Endothelial cell of umbilical vein (primary cell): ENCODE measurements around the gene APRT. TPM values are rescaled to one million over a fixed set of nuclear protein-coding genes. Genes with fewer than 3 reads are reported as not detected.
A peak's percentile ranks its signal among the peaks of the same experiment; 100 is the strongest.

Experiments
- BruUV-seq: library from RNA; stranded (reverse); fragments of 400-500 nt; replicated peaks from 2 replicates; lab custom pipeline; 2021; lab: Mats Ljungman, UMichigan
- CTCF ChIA-PET: fragments of 300-600, 350-600 bp; sonication (Branson Sonifier 250); formaldehyde crosslinking; loops from one replicate; lab custom pipeline; 2021; ENCODE audit warnings: antibody characterized with exemption, inconsistent platforms; lab: Charles Lee
- POLR2A ChIA-PET: fragments of 300-600, 350-600 bp; sonication (Branson Sonifier 250); formaldehyde crosslinking; loops from one replicate; lab custom pipeline; 2021; ENCODE audit warnings: antibody characterized with exemption, inconsistent platforms; lab: Charles Lee
- DNase-seq: peaks from one replicate; pipeline ENCODE4 v3.0.0-alpha.2; 2011; ENCODE audit warnings: low read depth, low spot score
- FAIRE-seq: peaks from 2 replicates; lab custom pipeline; 2011; peaks lifted over from hg19 to GRCh38; lab: Jason Lieb, UNC
- H2AFZ ChIP-seq: 2 replicates; pipeline ENCODE4 v1.6.0; 2012; ENCODE audit warnings: low read depth, low read length, control low read depth, inconsistent platforms
- H3K27ac ChIP-seq: 2 replicates; pipeline ENCODE4 v1.5.1; 2011; ENCODE audit warnings: low read depth, mild to moderate bottlenecking, control low read depth, low read length, moderate library complexity; ENCODE audit not compliant: insufficient read depth
- H3K27me3 ChIP-seq, 2 experiments: 2 replicates each; pipeline versions ENCODE4 v1.6.0 to v1.6.1; 2011; ENCODE audit warnings: low read length in 2 of 2, mixed read lengths in 1 of 2; ENCODE audit not compliant: control insufficient read depth in 2 of 2, insufficient read depth in 2 of 2
- H3K36me3 ChIP-seq, 2 experiments: 2 replicates in 1 of 2; 3 replicates in 1 of 2; pipeline ENCODE4 v1.5.1; 2011; ENCODE audit warnings: low read length in 2 of 2, mild to moderate bottlenecking in 1 of 2, moderate library complexity in 1 of 2; ENCODE audit not compliant: control insufficient read depth in 2 of 2, insufficient read depth in 2 of 2; ENCODE audit errors: extremely low read depth in 1 of 2
- H3K4me1 ChIP-seq: 3 replicates; pipeline ENCODE4 v1.5.1; 2011; ENCODE audit warnings: mild to moderate bottlenecking, low read length; ENCODE audit not compliant: control insufficient read depth, insufficient read depth; ENCODE audit errors: extremely low read depth
- H3K4me2 ChIP-seq: 2 replicates; pipeline ENCODE4 v1.6.1; 2011; ENCODE audit warnings: low read length, control low read depth, mixed read lengths; ENCODE audit not compliant: insufficient read depth
- H3K4me3 ChIP-seq, 3 experiments: fragments of 200-600 bp in 1 of 3; sonication (generic), shearing (Covaris generic) in 1 of 3; replicated peaks in 1 of 3; 2 replicates each; pipeline ENCODE4 v1.5.1; 2011 to 2016; ENCODE audit warnings: control low read depth in 3 of 3, low read length in 3 of 3, mild to moderate bottlenecking in 2 of 3, inconsistent platforms in 1 of 3, low read depth in 1 of 3, moderate library complexity in 1 of 3; ENCODE audit not compliant: insufficient read depth in 1 of 3
- H3K79me2 ChIP-seq: 2 replicates; pipeline ENCODE4 v1.6.0; 2012; ENCODE audit warnings: low read length, inconsistent platforms; ENCODE audit not compliant: control insufficient read depth, insufficient read depth
- H3K9ac ChIP-seq: replicated peaks from 2 replicates; pipeline ENCODE3; 2011; ENCODE audit warnings: low read length, control low read depth; ENCODE audit not compliant: insufficient read depth; ENCODE audit errors: extremely low read depth
- H3K9me1 ChIP-seq: replicated peaks from 3 replicates; pipeline ENCODE4 v1.6.0; 2011; ENCODE audit warnings: mild to moderate bottlenecking, low read length; ENCODE audit not compliant: control insufficient read depth, insufficient read depth; ENCODE audit errors: extremely low read depth
- H3K9me3 ChIP-seq: replicated peaks from 2 replicates; pipeline ENCODE4 v1.5.1; 2012; ENCODE audit warnings: low read length, inconsistent platforms; ENCODE audit not compliant: control insufficient read depth, insufficient read depth
- H4K20me1 ChIP-seq: replicated peaks from 2 replicates; pipeline ENCODE3; 2011; ENCODE audit warnings: mild to moderate bottlenecking, low read length; ENCODE audit not compliant: control insufficient read depth, insufficient read depth; ENCODE audit errors: extremely low read depth
- CTCF ChIP-seq, 2 donors: IDR thresholded peaks; 1 replicate in 1 of 2; 2 replicates in 1 of 2; pipeline ENCODE4 v1.5.1; 2011; ENCODE audit warnings: low read length in 2 of 2, mild to moderate bottlenecking in 2 of 2, moderate library complexity in 2 of 2, control low read depth in 1 of 2, inconsistent platforms in 1 of 2, low read depth in 1 of 2; ENCODE audit not compliant: insufficient read depth in 1 of 2; ENCODE audit errors: extremely low read depth in 1 of 2
- EZH2 ChIP-seq: IDR thresholded peaks from 2 replicates; pipeline ENCODE4 v1.6.1; 2012; ENCODE audit warnings: borderline replicate concordance, low read depth, mild to moderate bottlenecking, moderate library complexity, low read length, inconsistent platforms; ENCODE audit not compliant: severe bottlenecking
- FOS ChIP-seq: IDR thresholded peaks from 2 replicates; pipeline ENCODE4 v1.6.1; 2011; ENCODE audit warnings: mild to moderate bottlenecking, low read length, moderate library complexity, borderline replicate concordance; ENCODE audit not compliant: insufficient read depth
- GATA2 ChIP-seq: IDR thresholded peaks from 2 replicates; pipeline ENCODE4 v1.7.0; 2011; ENCODE audit warnings: low read depth, mild to moderate bottlenecking, moderate library complexity, mixed read lengths, low read length; ENCODE audit not compliant: insufficient read length, insufficient read depth
- JUN ChIP-seq: IDR thresholded peaks from 2 replicates; pipeline ENCODE4 v1.6.1; 2011; ENCODE audit warnings: borderline replicate concordance, low read depth; ENCODE audit not compliant: insufficient read length, insufficient read depth
- MAX ChIP-seq: IDR thresholded peaks from 2 replicates; pipeline ENCODE4 v1.6.1; 2011; ENCODE audit not compliant: insufficient read depth, insufficient read length
- MYC ChIP-seq: IDR thresholded peaks from one replicate; pipeline ENCODE4 v1.6.1; 2011; ENCODE audit warnings: mild to moderate bottlenecking, low read depth, low read length
- POLR2A ChIP-seq: IDR thresholded peaks from 2 replicates; pipeline ENCODE4 v1.6.1; 2012; ENCODE audit warnings: low read depth, mild to moderate bottlenecking, control low read depth, low read length
- POLR2AphosphoS5 ChIP-seq: IDR thresholded peaks from 2 replicates; pipeline ENCODE4 v1.6.1; 2012; ENCODE audit warnings: low read depth, mild to moderate bottlenecking, control low read depth, low read length, moderate library complexity; ENCODE audit not compliant: insufficient read depth
- dilution Hi-C: fragments of 300-500 bp; cut with MboI; formaldehyde crosslinking; loops from one replicate; pipeline ENCODE4 v1.15.0; 2019; ENCODE audit warnings: low sequenced_read_pairs; ENCODE audit not compliant: extremely low pct_ligation_motif_present
- intact Hi-C: fragments of 100-400 bp; cut with micrococcal nuclease; formaldehyde crosslinking; loops from one replicate; pipeline ENCODE4 v1.10.0; 2022
- polyA plus RNA-seq, 4 experiments: library from polyadenylated mRNA; depleted of rRNA in 3 of 4; stranded (reverse) in 3 of 4; unstranded in 1 of 4; fragments of >200 nt; gene quantifications; 2 replicates each; pipeline versions ENCODE4 v1.2.1 to v1.2.3, GENCODE V29; 2011 to 2012; ENCODE audit warnings: missing spikeins in 1 of 4
- total RNA-seq: library from RNA; stranded (reverse); gene quantifications from 2 replicates; pipeline ENCODE4 v1.2.3, GENCODE V29; 2021

APRT gene
- total and polyA plus RNA-seq, 2 donors (not counting 3 experiments of a cell fraction or from before 2014, with no cell fraction given) = 143 to 152 TPM

- no peak for TF ChIP-seq EZH2
- no peak for TF ChIP-seq JUN
- peak; percentile 99 for TF ChIP-seq MAX
- TF ChIP-seq CTCF (IDR thresholded peaks at IDR 0.05; ENCODE audit: extremely low read depth in 1 of 2, insufficient read depth in 1 of 2, low read depth in 1 of 2, low read length in 2 of 2) = no peak
- peak; percentile 90 for TF ChIP-seq POLR2A
- peak; percentile 98 for TF ChIP-seq POLR2AphosphoS5
- TF ChIP-seq MYC = peak; percentile 75
- no peak for TF ChIP-seq GATA2
- TF ChIP-seq FOS = no peak
- H3K36me3 ChIP-seq = peaks cover 0 to 20% of the 10 kb centered on the region in 2 experiments
- dilution Hi-C loops (no loop called here), intact Hi-C loops (loop anchor here (1.0 to 2.0 kb wide), 5 partner anchors 41 to 120 kb away; no protein-coding TSS in a partner anchor)
- no TSS peak for BruUV-seq
- no peaks in the 10 kb centered on the region for H3K9me1 ChIP-seq
- peak within 1 kb of the TSS; percentile 57 for H3K9ac ChIP-seq
- peak within 1 kb of the TSS; percentile 45 to 100 (median 72) for H3K4me3 ChIP-seq
- H2AFZ ChIP-seq = peak within 1 kb of the TSS; percentile 53
- ChIA-PET CTCF (interaction anchor here (0.8 to 2.7 kb wide), 21 partner anchors 9 to 700 kb away, joined by 3 to 50 read pairs (median 5); partner anchors contain the start of genes APRT, PABPN1L, PIEZO1 and ZNF778), POLR2A (no interaction called here)
- H3K4me2 ChIP-seq = peak within 1 kb of the TSS; percentile 75
- H3K4me1 ChIP-seq = peaks cover 4% of the 10 kb centered on the region
- FAIRE-seq = peak; percentile 94
- H3K9me3 ChIP-seq = no peaks in the 10 kb centered on the region
- no peaks in the 10 kb centered on the region for H4K20me1 ChIP-seq
- H3K27me3 ChIP-seq = no peaks in the 10 kb centered on the region
- H3K79me2 ChIP-seq = peaks cover 4% of the 10 kb centered on the region
- H3K27ac ChIP-seq = peak within 1 kb of the TSS; percentile 1
- DNase-seq = peak; percentile 96
Observed at GRCh38 chr16:88856828-88857727, 45.4 kb upstream of the APRT start, which contains the start of the genes GALNS and TRAPPC2L. Gene GALNS (minus strand): TSS chr16:88856947. CDS start chr16:88856877, 70 bp downstream. Gene TRAPPC2L (plus strand): TSS chr16:88857127. CDS start chr16:88857151, 24 bp downstream.
